C4-2B (cell line): Measurements from ENCODE around the gene SOX5.

ENCODE experiments used
- H3K27ac ChIP-seq: fragments of 450-650 bp; 2 replicates; pipeline ENCODE4 v1.5.1; 2017
- ZFX ChIP-seq: fragments of 450-650 bp; IDR thresholded peaks from 2 replicates; pipeline ENCODE4 v1.6.1; 2017
- TF ChIP-seq, protein P1 (sequence below): fragments of 450-650 bp; conservative IDR thresholded peaks from 2 replicates; pipeline ENCODE4 v1.5.1; 2017; ENCODE audit warnings: mild to moderate bottlenecking

SOX5 gene

DNA sequence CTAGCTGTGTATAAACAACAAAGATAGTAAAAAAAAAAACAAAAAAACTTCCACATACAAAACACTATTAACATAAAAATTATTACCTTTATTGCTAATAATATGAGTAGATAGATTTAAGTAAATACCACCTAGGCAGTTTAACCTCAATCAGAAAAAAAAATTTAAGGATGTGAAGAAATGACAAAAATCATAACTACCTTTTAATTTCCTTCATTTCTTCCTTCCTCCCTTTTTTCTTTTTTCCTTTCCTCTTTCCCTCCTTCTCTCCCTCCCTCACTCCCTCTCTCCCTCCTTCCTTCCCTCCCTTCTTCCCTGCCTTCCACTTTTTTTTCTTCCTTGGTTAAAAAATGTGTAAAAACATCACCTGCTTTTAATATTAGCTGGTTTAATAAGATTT, 81.7 kb downstream of the SOX5 start:
- TF ChIP-seq, protein P1, sequence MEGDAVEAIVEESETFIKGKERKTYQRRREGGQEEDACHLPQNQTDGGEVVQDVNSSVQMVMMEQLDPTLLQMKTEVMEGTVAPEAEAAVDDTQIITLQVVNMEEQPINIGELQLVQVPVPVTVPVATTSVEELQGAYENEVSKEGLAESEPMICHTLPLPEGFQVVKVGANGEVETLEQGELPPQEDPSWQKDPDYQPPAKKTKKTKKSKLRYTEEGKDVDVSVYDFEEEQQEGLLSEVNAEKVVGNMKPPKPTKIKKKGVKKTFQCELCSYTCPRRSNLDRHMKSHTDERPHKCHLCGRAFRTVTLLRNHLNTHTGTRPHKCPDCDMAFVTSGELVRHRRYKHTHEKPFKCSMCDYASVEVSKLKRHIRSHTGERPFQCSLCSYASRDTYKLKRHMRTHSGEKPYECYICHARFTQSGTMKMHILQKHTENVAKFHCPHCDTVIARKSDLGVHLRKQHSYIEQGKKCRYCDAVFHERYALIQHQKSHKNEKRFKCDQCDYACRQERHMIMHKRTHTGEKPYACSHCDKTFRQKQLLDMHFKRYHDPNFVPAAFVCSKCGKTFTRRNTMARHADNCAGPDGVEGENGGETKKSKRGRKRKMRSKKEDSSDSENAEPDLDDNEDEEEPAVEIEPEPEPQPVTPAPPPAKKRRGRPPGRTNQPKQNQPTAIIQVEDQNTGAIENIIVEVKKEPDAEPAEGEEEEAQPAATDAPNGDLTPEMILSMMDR, result no peak
- TF ChIP-seq ZFX, result no peak
- H3K27ac ChIP-seq, result no peak overlapping the region

DNA sequence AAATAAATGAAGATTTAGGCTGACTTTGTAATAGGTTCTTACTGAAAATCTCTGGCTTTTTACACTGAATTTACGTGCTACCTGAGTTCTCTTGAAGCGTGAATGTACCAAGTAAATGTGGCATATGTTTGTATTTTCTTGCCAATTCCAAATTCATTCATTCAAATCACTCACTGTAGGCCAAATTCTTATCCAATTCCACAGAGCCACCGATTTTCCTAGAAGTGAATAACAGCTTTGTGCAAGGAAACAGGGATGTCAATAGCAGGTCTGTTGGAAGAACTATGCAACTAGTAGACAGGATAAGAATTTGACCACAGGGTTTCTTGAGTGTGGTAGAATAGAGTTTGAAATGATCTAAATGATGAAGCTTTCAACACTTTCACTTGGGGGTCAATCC, 86.8 kb downstream of the SOX5 start:
- H3K27ac ChIP-seq, result no peak overlapping the region
- TF ChIP-seq ZFX, result no peak

DNA sequence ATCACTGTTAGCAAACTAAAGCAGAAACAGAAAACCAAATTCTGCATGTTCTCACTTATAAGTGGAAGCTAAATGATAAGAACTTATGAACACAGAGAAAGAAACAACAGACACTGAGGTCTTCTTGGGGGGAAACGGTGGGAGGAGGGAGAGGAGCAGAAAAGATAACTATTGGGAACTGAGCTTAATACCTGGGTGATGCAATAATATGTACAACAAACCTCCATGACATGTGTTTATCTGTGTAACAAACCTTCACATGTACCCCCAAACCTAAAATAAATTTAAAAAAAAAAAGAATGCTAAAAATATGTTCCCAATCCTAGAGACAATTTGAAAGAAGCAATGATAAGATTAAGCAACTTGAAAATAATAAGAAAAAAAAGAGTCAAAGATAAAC, 89.5 kb downstream of the SOX5 start:
- H3K27ac ChIP-seq, result no peak overlapping the region
- TF ChIP-seq, protein P1, result no peak
- TF ChIP-seq ZFX, result no peak

DNA sequence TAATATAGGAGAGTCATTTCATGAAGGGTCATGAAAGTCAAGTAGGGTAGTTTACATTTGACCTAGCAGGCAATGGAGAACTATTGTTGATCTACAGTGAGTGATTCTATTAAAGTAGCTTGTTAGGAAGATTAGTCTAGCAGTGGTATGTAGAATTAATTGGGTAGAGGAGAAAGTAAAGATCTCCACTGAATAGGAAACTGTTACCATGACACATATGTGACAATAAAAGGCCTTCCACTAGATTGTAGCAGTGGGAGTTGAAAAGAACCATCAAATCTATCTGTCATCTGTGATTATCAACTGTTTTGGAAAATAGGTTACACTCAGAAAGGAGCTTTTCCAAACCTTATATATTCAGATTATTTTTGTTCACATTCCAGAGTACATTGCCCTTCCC, 92.3 kb downstream of the SOX5 start:
- TF ChIP-seq ZFX, result no peak
- TF ChIP-seq, protein P1, result no peak
- H3K27ac ChIP-seq, result no peak overlapping the region

DNA sequence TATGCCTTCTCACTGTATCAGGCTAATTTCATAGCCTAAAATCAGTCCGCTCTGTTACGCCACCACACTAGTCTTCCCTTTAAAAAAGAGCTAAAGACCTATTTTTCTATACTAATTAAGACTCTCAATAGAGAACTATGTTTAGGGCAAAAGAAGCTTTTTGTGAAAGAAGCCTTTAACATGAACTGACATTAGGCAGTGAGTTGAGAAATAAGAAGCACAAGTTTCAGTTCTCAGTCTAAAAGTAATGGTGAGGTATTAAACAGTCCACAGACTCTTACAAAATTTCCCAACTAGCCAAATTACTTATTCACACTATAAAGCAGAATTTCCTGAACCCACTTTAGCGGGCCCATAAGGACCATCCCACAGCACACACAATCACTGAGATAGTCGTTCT, 93.7 kb downstream of the SOX5 start:
- TF ChIP-seq ZFX, result no peak
- TF ChIP-seq, protein P1, result no peak
- H3K27ac ChIP-seq, result no peak overlapping the region

DNA sequence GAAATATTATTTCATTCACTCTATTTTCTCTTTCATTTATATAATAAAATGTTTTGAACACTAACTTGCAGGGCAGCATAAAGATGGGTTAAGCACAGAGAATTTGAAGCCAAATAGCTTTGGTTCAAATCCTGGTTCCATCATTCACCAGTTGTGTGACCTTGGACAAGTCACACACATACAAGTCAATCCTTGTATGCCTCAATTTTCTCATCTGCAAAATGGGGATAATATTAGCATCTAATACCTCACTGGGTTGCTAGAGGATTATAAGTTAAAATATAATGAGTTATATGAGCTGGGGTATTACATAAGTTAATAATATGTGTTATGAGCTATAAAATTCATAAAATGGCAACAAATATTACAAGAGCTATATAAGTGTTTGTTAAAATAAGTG, 94.9 kb downstream of the SOX5 start:
- no peak overlapping the region for H3K27ac ChIP-seq
- TF ChIP-seq, protein P1, result no peak
- TF ChIP-seq ZFX, result no peak

DNA sequence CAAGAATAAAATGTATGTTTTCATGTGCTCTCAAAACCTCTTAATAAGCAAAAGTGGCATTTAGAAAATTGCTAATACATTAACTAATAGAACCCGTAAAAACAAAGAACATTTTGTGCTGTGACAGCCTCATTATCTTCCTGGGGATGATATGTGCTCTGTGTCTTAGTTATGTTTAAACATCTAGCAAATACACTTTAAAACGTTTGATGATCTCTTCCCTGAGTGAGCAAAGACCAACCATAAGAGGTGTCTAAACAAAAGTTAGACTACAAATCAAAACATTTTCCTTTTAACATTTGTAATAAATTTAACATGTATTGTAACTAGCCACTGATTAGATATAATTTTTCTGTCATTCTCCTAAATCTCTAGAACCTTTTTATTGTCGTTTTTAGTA, 95.8 kb downstream of the SOX5 start:
- TF ChIP-seq, protein P1, result no peak
- TF ChIP-seq ZFX, result no peak
- H3K27ac ChIP-seq, result no peak overlapping the region

DNA sequence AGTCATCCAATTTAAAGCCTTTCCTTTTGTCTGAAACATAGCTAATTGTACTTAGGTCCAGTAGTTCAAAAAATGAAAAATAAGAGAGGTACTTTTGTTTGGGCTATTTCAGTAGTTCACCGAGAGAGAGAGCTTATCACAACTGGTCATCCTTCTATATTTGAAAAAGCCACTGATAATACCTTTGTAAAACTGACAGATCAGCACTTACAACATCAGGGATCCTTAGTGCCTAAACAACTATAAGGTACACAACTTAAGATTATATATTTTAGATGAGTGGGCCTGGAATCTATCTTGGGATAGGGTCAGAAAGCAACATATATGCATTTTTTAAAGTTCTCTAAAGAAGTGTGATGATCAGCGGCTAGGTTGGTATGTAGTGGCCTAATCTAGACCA, 97.9 kb downstream of the SOX5 start:
- TF ChIP-seq ZFX, result no peak
- TF ChIP-seq, protein P1, result no peak

More for the DNA sequence above, 97.9 kb downstream of the SOX5 start:
- H3K27ac ChIP-seq, result no peak overlapping the region
